ENCODE measurements around the gene TNS4. TPM values are rescaled to one million over a fixed set of nuclear protein-coding genes. Genes with fewer than 3 reads are reported as not detected.

TNS4 gene
- total and polyA plus RNA-seq, 2 of the 4 experiments (the other 2 are of a cell fraction), result not detected

GRCh38 chr17:40487371-40488020 is 13.9 kb downstream of the TNS4 start (continued):
- no peak for TF ChIP-seq CTCF (conservative IDR thresholded peaks at IDR 0.05; ENCODE audit: low read depth, low read length)
- TF ChIP-seq FOS (IDR thresholded peaks at IDR 0.05; ENCODE audit: low read depth, low read length), result no peak
- TF ChIP-seq CEBPB (IDR thresholded peaks at IDR 0.05; ENCODE audit: low read depth, low read length), result no peak
